K562 (cell line): ENCODE results near the gene PWWP2A. TPM values are rescaled to one million over a fixed set of nuclear protein-coding genes. Genes with fewer than 3 reads are reported as not detected.

Experiments used
- ATAC-seq: fragments of 200-7000 bp; cut with Tn5 transposase; 3 replicates; pipeline ENCODE4 v1.9.1; 2020; ENCODE audit warnings: moderate library complexity
- BruUV-seq: library from RNA; stranded (reverse); fragments of 400-500 nt; replicated peaks from 2 replicates; lab custom pipeline; 2021; lab: Mats Ljungman, UMichigan
- CTCF ChIA-PET: fragments of 300-600 bp; formaldehyde crosslinking; extraction: SDS; loops from one replicate; lab custom pipeline; 2021; ENCODE audit warnings: low intra/inter-chr PET ratio; lab: Yijun Ruan, JAX
- POLR2A ChIA-PET: fragments of 300-600, 350-650 bp; sonication (Branson Sonifier 250); formaldehyde crosslinking; extraction: SDS; loops from one replicate; lab custom pipeline; 2021; ENCODE audit warnings: antibody characterized with exemption, inconsistent platforms; lab: Yijun Ruan, JAX
- DNase-seq, 4 experiments: peaks; one replicate each; pipeline versions ENCODE4 v3.0.0 to v3.0.0-alpha.2; 2011 to 2018; ENCODE audit warnings: low spot score in 3 of 4, mixed read lengths in 3 of 4; ENCODE audit errors: extremely low read depth in 1 of 4
- FAIRE-seq: peaks from 2 replicates; lab custom pipeline; 2011; peaks lifted over from hg19 to GRCh38; lab: Jason Lieb, UNC
- H2AFZ ChIP-seq: 2 replicates; pipeline ENCODE4 v1.6.0; 2011; ENCODE audit warnings: low read depth, low read length, control low read depth, inconsistent platforms
- H3K27ac ChIP-seq: fragments of 200-600 bp; 3 replicates; pipeline ENCODE4 v1.8.0; 2011; ENCODE audit warnings: low read depth, mild to moderate bottlenecking, control low read depth, inconsistent platforms, low read length, moderate library complexity, mixed read lengths; ENCODE audit errors: extremely low read depth
- H3K27me3 ChIP-seq, 2 experiments: fragments of 300-600 bp in 1 of 2; 2 replicates in 1 of 2; 3 replicates in 1 of 2; pipeline versions ENCODE4 v1.6.0 to v1.8.0; 2011; ENCODE audit warnings: inconsistent platforms in 2 of 2, low read length in 2 of 2, mild to moderate bottlenecking in 1 of 2, mixed read lengths in 1 of 2, moderate library complexity in 1 of 2; ENCODE audit not compliant: control insufficient read depth in 2 of 2, insufficient read depth in 2 of 2
- H3K36me3 ChIP-seq: fragments of 300-600 bp; 3 replicates; pipeline ENCODE4 v1.8.0; 2011; ENCODE audit warnings: mild to moderate bottlenecking, low read length, inconsistent platforms; ENCODE audit not compliant: control insufficient read depth, insufficient read depth
- H3K4me1 ChIP-seq, 2 experiments: fragments of 200-600 bp in 1 of 2; replicated peaks in 1 of 2; 2 replicates in 1 of 2; 3 replicates in 1 of 2; pipeline versions ENCODE4 v1.5.1 to v1.8.0; 2011; ENCODE audit warnings: inconsistent platforms in 2 of 2, low read length in 2 of 2, mild to moderate bottlenecking in 1 of 2, mixed read lengths in 1 of 2, moderate library complexity in 1 of 2; ENCODE audit not compliant: control insufficient read depth in 2 of 2, insufficient read depth in 2 of 2
- H3K4me2 ChIP-seq: 2 replicates; pipeline ENCODE4 v1.6.1; 2011; ENCODE audit warnings: low read length, control low read depth, inconsistent platforms, mixed read lengths; ENCODE audit not compliant: insufficient read depth
- H3K4me3 ChIP-seq: fragments of 200-600 bp; sonication (generic), shearing (Covaris generic); 2 replicates; pipeline ENCODE4 v1.5.1; 2016; ENCODE audit warnings: control low read depth, inconsistent platforms
- H3K79me2 ChIP-seq: fragments of 200-600 bp; 3 replicates; pipeline ENCODE4 v1.8.0; 2011; ENCODE audit warnings: low read length, inconsistent platforms; ENCODE audit not compliant: control insufficient read depth, insufficient read depth
- H3K9ac ChIP-seq, 2 experiments: 2 replicates each; pipeline versions ENCODE4 v1.6.0 to v1.6.1; 2011; ENCODE audit warnings: low read depth in 2 of 2, low read length in 2 of 2, control low read depth in 1 of 2, inconsistent platforms in 1 of 2, mild to moderate bottlenecking in 1 of 2, mixed read lengths in 1 of 2; ENCODE audit not compliant: insufficient read depth in 1 of 2
- H3K9me1 ChIP-seq: one replicate; pipeline ENCODE4 v1.6.0; 2011; ENCODE audit warnings: inconsistent platforms, mild to moderate bottlenecking, low read length, moderate library complexity; ENCODE audit not compliant: control insufficient read depth, insufficient read depth
- H3K9me3 ChIP-seq: replicated peaks from 2 replicates; pipeline ENCODE4 v1.5.1; 2011; ENCODE audit warnings: low read depth, low read length, inconsistent platforms; ENCODE audit not compliant: control insufficient read depth, insufficient read depth
- H4K20me1 ChIP-seq: replicated peaks from 2 replicates; pipeline ENCODE4 v1.6.1; 2011; ENCODE audit warnings: low read length, inconsistent platforms, mixed read lengths; ENCODE audit not compliant: control insufficient read depth, insufficient read depth
- ARID1B ChIP-seq: fragments of 450-650 bp; IDR thresholded peaks from 2 replicates; pipeline ENCODE4 v1.6.1; 2016; ENCODE audit warnings: antibody characterized with exemption, mild to moderate bottlenecking, inconsistent platforms
- ARNT ChIP-seq, 2 experiments: fragments of 450-650 bp; IDR thresholded peaks; 2 replicates each; pipeline ENCODE4 v1.6.1; 2016; ENCODE audit warnings: mild to moderate bottlenecking in 1 of 2
- CBFA2T3 ChIP-seq: fragments of 450-650 bp; IDR thresholded peaks from 2 replicates; pipeline ENCODE4 v1.6.1; 2017
- ELK3 ChIP-seq: fragments of 450-650 bp; formaldehyde crosslinking; IDR thresholded peaks from 2 replicates; pipeline ENCODE4 v1.4.0; 2020; ENCODE audit warnings: mild to moderate bottlenecking
- EP300 ChIP-seq: IDR thresholded peaks from 2 replicates; pipeline ENCODE4 v1.6.1; 2012; ENCODE audit warnings: low read length, improper control_type of control experiment
- HNRNPH1 ChIP-seq: fragments of 200-400 bp; formaldehyde crosslinking; optimal IDR thresholded peaks from 2 replicates; pipeline ENCODE3; 2017; ENCODE audit warnings: low read depth, mild to moderate bottlenecking, low read length, moderate library complexity
- MNT ChIP-seq, 2 experiments: fragments of 450-650 bp; conservative IDR thresholded peaks; 2 replicates each; pipeline ENCODE4 v1.6.1; 2017; ENCODE audit warnings: mild to moderate bottlenecking in 2 of 2, moderate library complexity in 2 of 2
- MTF1 ChIP-seq: fragments of 250-450 bp; sonication (Bioruptor Pico); IDR thresholded peaks from 2 replicates; pipeline ENCODE4 v1.9.0; 2021; ENCODE audit warnings: moderate library complexity, mild to moderate bottlenecking, inconsistent platforms, borderline replicate concordance
- NFIC ChIP-seq: fragments of 450-650 bp; IDR thresholded peaks from 2 replicates; pipeline ENCODE4 v1.6.1; 2017; ENCODE audit warnings: mild to moderate bottlenecking, inconsistent platforms
- POLR2AphosphoS2 ChIP-seq: IDR thresholded peaks from 2 replicates; pipeline ENCODE4 v1.6.1; 2012; ENCODE audit warnings: low read length, improper control_type of control experiment
- RBFOX2 ChIP-seq: fragments of 200-400 bp; formaldehyde crosslinking; IDR thresholded peaks from 2 replicates; pipeline ENCODE4 v1.6.1; 2017; ENCODE audit warnings: low read depth, mild to moderate bottlenecking, low read length, moderate library complexity
- RCOR1 ChIP-seq, 2 experiments: IDR thresholded peaks; 2 replicates each; pipeline ENCODE4 v1.6.1; 2012; ENCODE audit warnings: low read depth in 2 of 2, low read length in 2 of 2, borderline replicate concordance in 1 of 2, improper control_type of control experiment in 1 of 2
- SFPQ ChIP-seq: fragments of 200-400 bp; formaldehyde crosslinking; IDR thresholded peaks from 2 replicates; pipeline ENCODE4 v1.6.1; 2017; ENCODE audit warnings: mild to moderate bottlenecking, low read depth, low read length, moderate library complexity
- SMARCA5 ChIP-seq: fragments of 450-650 bp; IDR thresholded peaks from 2 replicates; pipeline ENCODE4 v1.6.1; 2016
- TFAP4 ChIP-seq: sonication (generic); formaldehyde crosslinking; IDR thresholded peaks from 2 replicates; pipeline ENCODE4 v1.8.0; 2022; ENCODE audit warnings: missing genetic modification reagents, mild to moderate bottlenecking, moderate library complexity, borderline replicate concordance
- ZNF280A ChIP-seq: fragments of 450-650 bp; IDR thresholded peaks from 2 replicates; pipeline ENCODE4 v1.6.1; 2018; ENCODE audit warnings: mild to moderate bottlenecking, low read depth; ENCODE audit not compliant: partially characterized antibody
- WGBS: fragments of 100-300 bp; shearing (Covaris generic); methylation state at CpG from one replicate; pipeline ENCODE4 v1.1.6; 2016; ENCODE audit warnings: low coverage, mixed read lengths; ENCODE audit not compliant: insufficient coverage; ENCODE audit errors: missing lambda C conversion rate; 5-methylcytosine and 5-hydroxymethylcytosine counted together
- in situ Hi-C: fragments of 300-500 bp; cut with MboI; formaldehyde crosslinking; loops from 4 replicates; pipeline ENCODE4 v1.15.0; 2018; ENCODE audit warnings: inconsistent platforms, mixed read lengths
- intact Hi-C: fragments of 100-400 bp; cut with micrococcal nuclease; formaldehyde crosslinking; loops from 2 replicates; pipeline ENCODE4 v1.14.2; 2022
- polyA plus RNA-seq, 8 experiments: library from polyadenylated mRNA; depleted of rRNA in 4 of 8; stranded (reverse) in 5 of 8; unstranded in 3 of 8; fragments of >200 nt; fragmentation: Nextera tagmentation in 2 of 8; fragmentation: Illumina TruSeq in 1 of 8; extraction: Ambion mirVana in 2 of 8; extraction: Trizol in 1 of 8; gene quantifications; 2 replicates each; pipeline versions ENCODE4 v1.2.1 to v1.2.3, GENCODE V29; 2011 to 2014; ENCODE audit warnings: inconsistent platforms in 1 of 8, missing spikeins in 1 of 8
- total RNA-seq, 7 experiments: library from RNA; depleted of rRNA in 6 of 7; stranded (reverse); fragments of >200 nt in 6 of 7; fragmentation: Illumina TruSeq in 2 of 7; extraction: Trizol in 2 of 7; gene quantifications; 2 replicates each; pipeline versions ENCODE4 v1.2.1 to v1.2.3, GENCODE V29; 2011 to 2021; ENCODE audit warnings: low replicate concordance in 1 of 7

The PWWP2A gene
- total and polyA plus RNA-seq, 9 of the 15 experiments (the other 6 are each of a cell fraction or from before 2014, with no cell fraction given): 2.7 to 26.3 (median 14.6) TPM

- Histone ChIP-seq H3K4me1 (peaks cover 5 to 6% of the 10 kb centered on the region in 2 experiments; a peak in 3 of 5 replicates), H3K9ac (peak overlapping the region in 1 of 2 experiments; percentile 11; a peak in 1 of 4 replicates), H3K9me1 (no peaks in the 10 kb centered on the region), H3K36me3 (peaks cover 40% of the 10 kb centered on the region; the same call in 2 of the 3 replicates), H4K20me1 (no peaks in the 10 kb centered on the region; the same call in 1 of the 2 replicates), H3K27ac (no peak overlapping the region), H3K4me3 (no peak overlapping the region), H3K27me3 (no peaks in the 10 kb centered on the region), H3K4me2 (peak overlapping the region; percentile 12; the same call in 1 of the 2 replicates), H3K79me2 (no peaks in the 10 kb centered on the region), H3K9me3 (no peaks in the 10 kb centered on the region), H2AFZ (no peak overlapping the region)
- FAIRE-seq: peak; percentile 26
- in situ Hi-C loops: no loop called here
- CTCF ChIA-PET: no interaction called here
- 33% methylated on average over 1 of the region's 1 CpG for WGBS
- BruUV-seq: no TSS peak
- ATAC-seq: peak; percentile 75
- POLR2A ChIA-PET: interaction anchor here (0.6 kb wide), 1 partner anchor 15 kb away, joined by 4 read pairs; no protein-coding TSS in a partner anchor
- intact Hi-C loops: no loop called here
- peak in 2 of 4 experiments; percentile 32 to 47 for DNase-seq
- TF ChIP-seq ELK3 (CRISPR knock-in tag): no peak
- no peak for TF ChIP-seq ARNT (IDR thresholded peaks at IDR 0.05)
- TF ChIP-seq HNRNPH1: no peak
- TF ChIP-seq RCOR1 (IDR thresholded peaks at IDR 0.05; ENCODE audit: borderline replicate concordance in 1 of 2, low read depth in 2 of 2, low read length in 2 of 2): no peak
- peak; percentile 38; the same call in 1 of the 2 replicates for TF ChIP-seq CBFA2T3
- TF ChIP-seq ZNF280A: no peak
- no peak for TF ChIP-seq SMARCA5
- TF ChIP-seq MTF1 (CRISPR knock-in tag): no peak
- peak; percentile 39; the same call in 1 of the 2 replicates for TF ChIP-seq ARID1B
- TF ChIP-seq SFPQ: no peak
- no peak for TF ChIP-seq POLR2AphosphoS2
- no peak for TF ChIP-seq TFAP4
- TF ChIP-seq RBFOX2: no peak
- no peak for TF ChIP-seq MNT (conservative IDR thresholded peaks at IDR 0.05)
- peak; percentile 66 for TF ChIP-seq NFIC
- TF ChIP-seq EP300: peak; percentile 41; the same call in 1 of the 2 replicates
These were observed 54.8 kb downstream of the PWWP2A start for GRCh38 chr5:160064417-160064810.
